HepG2 (cell line): ENCODE measurements around the gene HYAL1. TPM values are rescaled to one million over a fixed set of nuclear protein-coding genes. Genes with fewer than 3 reads are reported as not detected.
A peak's percentile ranks its signal among the peaks of the same experiment; 100 is the strongest.

ENCODE experiments used
- GATAD1 ChIP-seq: IDR thresholded peaks from 2 replicates; pipeline ENCODE4 v1.6.1; 2016; ENCODE audit warnings: missing genetic modification reagents, missing compliant biosample characterization
- NCOA1 ChIP-seq: sonication (generic); formaldehyde crosslinking; IDR thresholded peaks from 2 replicates; pipeline ENCODE4 v1.9.0; 2021; ENCODE audit warnings: missing genetic modification reagents
- PAX8 ChIP-seq: sonication (generic); formaldehyde crosslinking; IDR thresholded peaks from 2 replicates; pipeline ENCODE4 v1.8.0; 2022; ENCODE audit warnings: mild to moderate bottlenecking, missing genetic modification reagents, borderline replicate concordance
- RARA ChIP-seq: IDR thresholded peaks from 2 replicates; pipeline ENCODE4 v1.6.1; 2016; ENCODE audit warnings: missing genetic modification reagents, missing compliant biosample characterization
- SOX5 ChIP-seq: IDR thresholded peaks from 2 replicates; pipeline ENCODE4 v1.6.1; 2016; ENCODE audit warnings: borderline replicate concordance
- U2AF1 ChIP-seq: fragments of 200-400 bp; formaldehyde crosslinking; optimal IDR thresholded peaks from 2 replicates; pipeline ENCODE3; 2017; ENCODE audit warnings: mild to moderate bottlenecking, low read depth, low read length
- ZFP37 ChIP-seq: sonication (generic); formaldehyde crosslinking; IDR thresholded peaks from 2 replicates; pipeline ENCODE4 v1.4.0; 2020; ENCODE audit warnings: missing genetic modification reagents, borderline replicate concordance
- ZNF205 ChIP-seq: IDR thresholded peaks from 2 replicates; pipeline ENCODE4 v1.6.1; 2018; ENCODE audit warnings: missing biosample characterization, missing genetic modification reagents
- ZNF256 ChIP-seq: sonication (generic); formaldehyde crosslinking; conservative IDR thresholded peaks from 2 replicates; pipeline ENCODE4 v1.4.0; 2020; ENCODE audit warnings: missing genetic modification reagents
- ZNF546 ChIP-seq: sonication (generic); formaldehyde crosslinking; conservative IDR thresholded peaks from 2 replicates; pipeline ENCODE4 v1.8.1; 2023; ENCODE audit warnings: mild to moderate bottlenecking, missing genetic modification reagents
- ZNF605 ChIP-seq: sonication (generic); formaldehyde crosslinking; IDR thresholded peaks from 2 replicates; pipeline ENCODE4 v1.8.0; 2022; ENCODE audit warnings: mild to moderate bottlenecking, missing genetic modification reagents
- ZNF790 ChIP-seq: sonication (generic); formaldehyde crosslinking; IDR thresholded peaks from 2 replicates; pipeline ENCODE4 v1.8.0; 2022; ENCODE audit warnings: missing genetic modification reagents, mild to moderate bottlenecking, borderline replicate concordance
- ZNF792 ChIP-seq: IDR thresholded peaks from 2 replicates; pipeline ENCODE4 v1.6.1; 2016
- polyA plus RNA-seq, 8 experiments: library from polyadenylated mRNA; depleted of rRNA in 3 of 8; stranded (reverse) in 7 of 8; unstranded in 1 of 8; fragments of >200 nt; fragmentation: Illumina TruSeq in 4 of 8; extraction: Trizol in 4 of 8; gene quantifications; 2 replicates each; pipeline versions ENCODE4 v1.2.1 to v1.2.3, GENCODE V29; 2011 to 2016; ENCODE audit warnings: low read depth in 4 of 8, missing spikeins in 1 of 8, mixed read lengths in 1 of 8; ENCODE audit not compliant: insufficient read depth in 1 of 8
- total RNA-seq, 5 experiments: library from RNA; depleted of rRNA; stranded (reverse); fragments of >200 nt; fragmentation: Illumina TruSeq; extraction: Trizol; gene quantifications; 2 replicates each; pipeline ENCODE4 v1.2.3, GENCODE V29; 2016; ENCODE audit warnings: low read depth in 1 of 5
- TF ChIP-seq, protein P1 (sequence below): sonication (generic); formaldehyde crosslinking; IDR thresholded peaks from 2 replicates; pipeline ENCODE4 v1.4.0; 2020; ENCODE audit warnings: mild to moderate bottlenecking, missing genetic modification reagents, borderline replicate concordance
- TF ChIP-seq, protein P2 (sequence below): sonication (generic); formaldehyde crosslinking; IDR thresholded peaks from 2 replicates; pipeline ENCODE4 v1.5.1; 2020; ENCODE audit warnings: mild to moderate bottlenecking, missing genetic modification reagents, moderate library complexity
- TF ChIP-seq, protein P3 (sequence below): sonication (generic); formaldehyde crosslinking; IDR thresholded peaks from 2 replicates; pipeline ENCODE4 v1.4.0; 2020; ENCODE audit warnings: missing genetic modification reagents
- TF ChIP-seq, protein P4 (sequence below): sonication (generic); formaldehyde crosslinking; IDR thresholded peaks from 2 replicates; pipeline ENCODE4 v1.4.0; 2020; ENCODE audit warnings: missing genetic modification reagents
- TF ChIP-seq, protein P5 (sequence below): sonication (generic); formaldehyde crosslinking; IDR thresholded peaks from 2 replicates; pipeline ENCODE4 v1.5.0; 2020; ENCODE audit warnings: mild to moderate bottlenecking, missing genetic modification reagents
- TF ChIP-seq, protein P6 (sequence below): sonication (generic); formaldehyde crosslinking; IDR thresholded peaks from 2 replicates; pipeline ENCODE4 v1.5.0; 2020; ENCODE audit warnings: missing genetic modification reagents

Gene HYAL1
- total and polyA plus RNA-seq, 2 of the 13 experiments (the other 11 are each of a cell fraction or from before 2014, with no cell fraction given), result 76.5 to 193 TPM

DNA sequence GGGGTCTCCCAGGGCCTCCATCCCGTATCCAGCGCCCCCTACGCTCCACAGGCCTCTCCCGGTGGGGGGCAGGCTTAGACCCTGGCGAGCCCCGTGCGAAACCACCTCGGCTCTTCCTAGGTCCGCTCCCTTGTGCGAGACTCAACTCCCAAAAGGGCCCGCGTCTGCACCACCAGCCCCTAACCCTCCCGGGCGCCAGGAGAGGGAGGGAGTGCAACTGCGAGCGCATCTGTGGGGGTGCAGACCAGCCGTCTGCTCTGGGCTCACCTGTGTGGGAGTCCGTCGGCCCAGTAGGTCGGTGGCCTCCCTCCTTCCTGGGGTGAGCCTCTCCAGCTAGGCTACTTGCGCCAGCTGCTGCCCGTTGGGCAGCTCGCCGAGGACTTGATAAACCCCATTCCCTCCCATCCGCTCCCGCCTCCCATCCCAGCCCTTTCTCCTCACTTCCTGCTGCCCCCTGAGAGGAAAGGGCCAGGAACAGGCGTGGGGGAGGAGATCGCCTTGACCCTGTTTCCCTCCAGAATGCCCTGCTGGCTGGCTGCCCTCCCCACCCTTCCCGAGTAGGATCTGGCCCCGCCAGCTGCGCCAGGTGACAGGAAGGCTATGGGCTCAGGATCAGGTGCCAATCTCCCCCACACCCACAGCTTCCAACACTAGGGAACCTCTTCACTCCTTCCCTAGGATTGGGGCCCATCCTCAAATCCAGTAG lies 19.2 kb upstream of the HYAL1 start, which contains the start of gene HYAL2 (continued):
- TF ChIP-seq, protein P1, sequence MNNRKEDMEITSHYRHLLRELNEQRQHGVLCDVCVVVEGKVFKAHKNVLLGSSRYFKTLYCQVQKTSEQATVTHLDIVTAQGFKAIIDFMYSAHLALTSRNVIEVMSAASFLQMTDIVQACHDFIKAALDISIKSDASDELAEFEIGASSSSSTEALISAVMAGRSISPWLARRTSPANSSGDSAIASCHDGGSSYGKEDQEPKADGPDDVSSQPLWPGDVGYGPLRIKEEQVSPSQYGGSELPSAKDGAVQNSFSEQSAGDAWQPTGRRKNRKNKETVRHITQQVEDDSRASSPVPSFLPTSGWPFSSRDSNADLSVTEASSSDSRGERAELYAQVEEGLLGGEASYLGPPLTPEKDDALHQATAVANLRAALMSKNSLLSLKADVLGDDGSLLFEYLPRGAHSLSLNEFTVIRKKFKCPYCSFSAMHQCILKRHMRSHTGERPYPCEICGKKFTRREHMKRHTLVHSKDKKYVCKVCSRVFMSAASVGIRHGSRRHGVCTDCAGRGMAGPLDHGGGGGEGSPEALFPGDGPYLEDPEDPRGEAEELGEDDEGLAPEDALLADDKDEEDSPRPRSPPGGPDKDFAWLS, result no peak
- TF ChIP-seq ZNF790 (no peak), ZNF256 (CRISPR knock-in tag) (0 out of 2 replicates have a peak, but pooled peaks have one; percentile 44), ZNF205 (0 out of 2 replicates have a peak, but pooled peaks have one; percentile 38), U2AF1 (no peak), RARA (CRISPR knock-in tag) (peak; percentile 34), ZFP37 (CRISPR knock-in tag) (no peak), SOX5 (CRISPR knock-in tag) (no peak), ZNF546 (CRISPR knock-in tag) (no peak), PAX8 (0 out of 2 replicates have a peak, but pooled peaks have one; percentile 27), GATAD1 (CRISPR knock-in tag) (no peak), ZNF792 (no peak), NCOA1 (no peak), ZNF605 (CRISPR knock-in tag) (no peak)
- TF ChIP-seq, protein P2, sequence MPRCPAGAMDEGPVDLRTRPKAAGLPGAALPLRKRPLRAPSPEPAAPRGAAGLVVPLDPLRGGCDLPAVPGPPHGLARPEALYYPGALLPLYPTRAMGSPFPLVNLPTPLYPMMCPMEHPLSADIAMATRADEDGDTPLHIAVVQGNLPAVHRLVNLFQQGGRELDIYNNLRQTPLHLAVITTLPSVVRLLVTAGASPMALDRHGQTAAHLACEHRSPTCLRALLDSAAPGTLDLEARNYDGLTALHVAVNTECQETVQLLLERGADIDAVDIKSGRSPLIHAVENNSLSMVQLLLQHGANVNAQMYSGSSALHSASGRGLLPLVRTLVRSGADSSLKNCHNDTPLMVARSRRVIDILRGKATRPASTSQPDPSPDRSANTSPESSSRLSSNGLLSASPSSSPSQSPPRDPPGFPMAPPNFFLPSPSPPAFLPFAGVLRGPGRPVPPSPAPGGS (CRISPR knock-in tag), result no peak
- TF ChIP-seq, protein P3, sequence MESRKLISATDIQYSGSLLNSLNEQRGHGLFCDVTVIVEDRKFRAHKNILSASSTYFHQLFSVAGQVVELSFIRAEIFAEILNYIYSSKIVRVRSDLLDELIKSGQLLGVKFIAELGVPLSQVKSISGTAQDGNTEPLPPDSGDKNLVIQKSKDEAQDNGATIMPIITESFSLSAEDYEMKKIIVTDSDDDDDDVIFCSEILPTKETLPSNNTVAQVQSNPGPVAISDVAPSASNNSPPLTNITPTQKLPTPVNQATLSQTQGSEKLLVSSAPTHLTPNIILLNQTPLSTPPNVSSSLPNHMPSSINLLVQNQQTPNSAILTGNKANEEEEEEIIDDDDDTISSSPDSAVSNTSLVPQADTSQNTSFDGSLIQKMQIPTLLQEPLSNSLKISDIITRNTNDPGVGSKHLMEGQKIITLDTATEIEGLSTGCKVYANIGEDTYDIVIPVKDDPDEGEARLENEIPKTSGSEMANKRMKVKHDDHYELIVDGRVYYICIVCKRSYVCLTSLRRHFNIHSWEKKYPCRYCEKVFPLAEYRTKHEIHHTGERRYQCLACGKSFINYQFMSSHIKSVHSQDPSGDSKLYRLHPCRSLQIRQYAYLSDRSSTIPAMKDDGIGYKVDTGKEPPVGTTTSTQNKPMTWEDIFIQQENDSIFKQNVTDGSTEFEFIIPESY, result peak; percentile 74; the same call in 1 of the 2 replicates
- TF ChIP-seq, protein P4, sequence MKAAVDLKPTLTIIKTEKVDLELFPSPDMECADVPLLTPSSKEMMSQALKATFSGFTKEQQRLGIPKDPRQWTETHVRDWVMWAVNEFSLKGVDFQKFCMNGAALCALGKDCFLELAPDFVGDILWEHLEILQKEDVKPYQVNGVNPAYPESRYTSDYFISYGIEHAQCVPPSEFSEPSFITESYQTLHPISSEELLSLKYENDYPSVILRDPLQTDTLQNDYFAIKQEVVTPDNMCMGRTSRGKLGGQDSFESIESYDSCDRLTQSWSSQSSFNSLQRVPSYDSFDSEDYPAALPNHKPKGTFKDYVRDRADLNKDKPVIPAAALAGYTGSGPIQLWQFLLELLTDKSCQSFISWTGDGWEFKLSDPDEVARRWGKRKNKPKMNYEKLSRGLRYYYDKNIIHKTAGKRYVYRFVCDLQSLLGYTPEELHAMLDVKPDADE (CRISPR knock-in tag), result no peak
- TF ChIP-seq, protein P5, sequence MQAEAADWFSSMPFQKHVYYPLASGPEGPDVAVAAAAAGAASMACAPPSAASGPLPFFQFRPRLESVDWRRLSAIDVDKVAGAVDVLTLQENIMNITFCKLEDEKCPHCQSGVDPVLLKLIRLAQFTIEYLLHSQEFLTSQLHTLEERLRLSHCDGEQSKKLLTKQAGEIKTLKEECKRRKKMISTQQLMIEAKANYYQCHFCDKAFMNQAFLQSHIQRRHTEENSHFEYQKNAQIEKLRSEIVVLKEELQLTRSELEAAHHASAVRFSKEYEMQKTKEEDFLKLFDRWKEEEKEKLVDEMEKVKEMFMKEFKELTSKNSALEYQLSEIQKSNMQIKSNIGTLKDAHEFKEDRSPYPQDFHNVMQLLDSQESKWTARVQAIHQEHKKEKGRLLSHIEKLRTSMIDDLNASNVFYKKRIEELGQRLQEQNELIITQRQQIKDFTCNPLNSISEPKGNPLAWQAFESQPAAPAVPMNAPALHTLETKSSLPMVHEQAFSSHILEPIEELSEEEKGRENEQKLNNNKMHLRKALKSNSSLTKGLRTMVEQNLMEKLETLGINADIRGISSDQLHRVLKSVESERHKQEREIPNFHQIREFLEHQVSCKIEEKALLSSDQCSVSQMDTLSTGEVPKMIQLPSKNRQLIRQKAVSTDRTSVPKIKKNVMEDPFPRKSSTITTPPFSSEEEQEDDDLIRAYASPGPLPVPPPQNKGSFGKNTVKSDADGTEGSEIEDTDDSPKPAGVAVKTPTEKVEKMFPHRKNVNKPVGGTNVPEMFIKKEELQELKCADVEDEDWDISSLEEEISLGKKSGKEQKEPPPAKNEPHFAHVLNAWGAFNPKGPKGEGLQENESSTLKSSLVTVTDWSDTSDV (CRISPR knock-in tag), result no peak
- TF ChIP-seq, protein P6, sequence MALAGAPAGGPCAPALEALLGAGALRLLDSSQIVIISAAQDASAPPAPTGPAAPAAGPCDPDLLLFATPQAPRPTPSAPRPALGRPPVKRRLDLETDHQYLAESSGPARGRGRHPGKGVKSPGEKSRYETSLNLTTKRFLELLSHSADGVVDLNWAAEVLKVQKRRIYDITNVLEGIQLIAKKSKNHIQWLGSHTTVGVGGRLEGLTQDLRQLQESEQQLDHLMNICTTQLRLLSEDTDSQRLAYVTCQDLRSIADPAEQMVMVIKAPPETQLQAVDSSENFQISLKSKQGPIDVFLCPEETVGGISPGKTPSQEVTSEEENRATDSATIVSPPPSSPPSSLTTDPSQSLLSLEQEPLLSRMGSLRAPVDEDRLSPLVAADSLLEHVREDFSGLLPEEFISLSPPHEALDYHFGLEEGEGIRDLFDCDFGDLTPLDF (CRISPR knock-in tag), result no peak
